ENCODE measurements around the gene TXNDC11.

The TXNDC11 gene

DNA sequence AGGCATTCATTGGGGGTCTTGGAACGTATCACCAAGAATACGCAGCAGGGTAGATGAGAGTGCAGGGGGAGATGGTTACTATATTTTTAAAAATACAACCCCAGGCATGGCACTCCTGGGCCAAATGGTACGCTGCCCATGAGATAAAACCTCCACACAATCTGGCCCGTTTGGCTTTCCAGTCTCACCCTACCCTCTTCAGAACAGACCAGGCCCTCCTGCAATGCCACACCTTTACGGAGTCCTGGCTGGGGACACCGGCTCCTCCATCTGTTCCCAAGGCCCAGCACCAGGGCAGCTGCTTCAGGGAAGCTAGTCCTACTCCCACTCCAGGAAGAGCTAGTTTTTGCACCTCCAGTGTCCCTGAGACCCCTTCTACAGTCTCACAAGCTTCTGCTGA lies 50.0 kb downstream of the TXNDC11 start:
- TF ChIP-seq, protein P1, sequence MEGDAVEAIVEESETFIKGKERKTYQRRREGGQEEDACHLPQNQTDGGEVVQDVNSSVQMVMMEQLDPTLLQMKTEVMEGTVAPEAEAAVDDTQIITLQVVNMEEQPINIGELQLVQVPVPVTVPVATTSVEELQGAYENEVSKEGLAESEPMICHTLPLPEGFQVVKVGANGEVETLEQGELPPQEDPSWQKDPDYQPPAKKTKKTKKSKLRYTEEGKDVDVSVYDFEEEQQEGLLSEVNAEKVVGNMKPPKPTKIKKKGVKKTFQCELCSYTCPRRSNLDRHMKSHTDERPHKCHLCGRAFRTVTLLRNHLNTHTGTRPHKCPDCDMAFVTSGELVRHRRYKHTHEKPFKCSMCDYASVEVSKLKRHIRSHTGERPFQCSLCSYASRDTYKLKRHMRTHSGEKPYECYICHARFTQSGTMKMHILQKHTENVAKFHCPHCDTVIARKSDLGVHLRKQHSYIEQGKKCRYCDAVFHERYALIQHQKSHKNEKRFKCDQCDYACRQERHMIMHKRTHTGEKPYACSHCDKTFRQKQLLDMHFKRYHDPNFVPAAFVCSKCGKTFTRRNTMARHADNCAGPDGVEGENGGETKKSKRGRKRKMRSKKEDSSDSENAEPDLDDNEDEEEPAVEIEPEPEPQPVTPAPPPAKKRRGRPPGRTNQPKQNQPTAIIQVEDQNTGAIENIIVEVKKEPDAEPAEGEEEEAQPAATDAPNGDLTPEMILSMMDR (IDR thresholded peaks at IDR 0.05; ENCODE audit: low read depth, low read length), result no peak
- H3K4me3 ChIP-seq (ENCODE audit: low read depth, low read length), result no peak overlapping the region

DNA sequence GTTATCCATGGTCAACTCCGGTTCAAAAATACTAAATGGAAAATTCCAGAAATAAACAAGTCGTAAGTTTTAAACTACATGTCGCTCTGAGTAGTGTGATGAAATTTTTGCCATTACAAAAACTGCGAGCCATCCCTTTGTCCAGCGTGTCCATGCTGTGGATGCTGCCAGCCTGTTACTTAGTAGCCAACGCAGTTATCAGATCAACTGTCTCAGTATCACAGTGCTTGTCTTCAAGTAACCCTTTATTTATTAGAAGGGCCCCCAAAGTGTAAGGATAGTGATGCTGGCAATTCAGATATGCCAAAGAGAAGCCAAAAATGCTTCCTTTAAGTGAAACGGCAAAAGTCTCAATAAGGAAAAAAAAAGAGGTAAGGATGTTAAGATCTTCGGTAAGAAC lies 50.5 kb downstream of the TXNDC11 start:
- TF ChIP-seq, protein P1 (IDR thresholded peaks at IDR 0.05; ENCODE audit: low read depth, low read length), result no peak
- H3K4me3 ChIP-seq (ENCODE audit: low read depth, low read length), result no peak overlapping the region

GRCh38 chr16:11691771-11692170 lies 50.9 kb downstream of the TXNDC11 start:
- TF ChIP-seq, protein P1 (IDR thresholded peaks at IDR 0.05; ENCODE audit: low read depth, low read length), result no peak
- H3K4me3 ChIP-seq (ENCODE audit: low read depth, low read length), result no peak overlapping the region

DNA sequence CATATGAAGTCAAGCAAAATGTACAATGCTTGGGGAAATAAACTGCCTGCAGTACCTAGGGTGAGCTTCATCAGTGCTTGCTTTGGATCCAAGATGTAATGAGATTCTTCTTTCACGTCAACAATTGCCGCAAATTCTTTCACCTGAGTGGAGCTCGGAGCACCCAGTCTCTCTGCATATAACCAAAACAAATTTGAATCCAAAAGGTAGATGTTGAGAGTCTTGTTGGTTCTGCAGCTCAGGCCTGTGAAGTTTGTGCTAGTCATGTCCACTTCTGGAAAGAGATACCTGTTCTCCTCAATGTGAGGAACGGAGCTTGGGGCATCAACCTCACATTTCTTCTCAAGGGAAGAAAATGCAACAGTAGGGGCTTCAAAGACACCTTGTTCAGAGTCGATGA lies 51.4 kb downstream of the TXNDC11 start:
- H3K4me3 ChIP-seq (ENCODE audit: low read depth, low read length), result no peak overlapping the region
- TF ChIP-seq, protein P1 (IDR thresholded peaks at IDR 0.05; ENCODE audit: low read depth, low read length), result no peak

DNA sequence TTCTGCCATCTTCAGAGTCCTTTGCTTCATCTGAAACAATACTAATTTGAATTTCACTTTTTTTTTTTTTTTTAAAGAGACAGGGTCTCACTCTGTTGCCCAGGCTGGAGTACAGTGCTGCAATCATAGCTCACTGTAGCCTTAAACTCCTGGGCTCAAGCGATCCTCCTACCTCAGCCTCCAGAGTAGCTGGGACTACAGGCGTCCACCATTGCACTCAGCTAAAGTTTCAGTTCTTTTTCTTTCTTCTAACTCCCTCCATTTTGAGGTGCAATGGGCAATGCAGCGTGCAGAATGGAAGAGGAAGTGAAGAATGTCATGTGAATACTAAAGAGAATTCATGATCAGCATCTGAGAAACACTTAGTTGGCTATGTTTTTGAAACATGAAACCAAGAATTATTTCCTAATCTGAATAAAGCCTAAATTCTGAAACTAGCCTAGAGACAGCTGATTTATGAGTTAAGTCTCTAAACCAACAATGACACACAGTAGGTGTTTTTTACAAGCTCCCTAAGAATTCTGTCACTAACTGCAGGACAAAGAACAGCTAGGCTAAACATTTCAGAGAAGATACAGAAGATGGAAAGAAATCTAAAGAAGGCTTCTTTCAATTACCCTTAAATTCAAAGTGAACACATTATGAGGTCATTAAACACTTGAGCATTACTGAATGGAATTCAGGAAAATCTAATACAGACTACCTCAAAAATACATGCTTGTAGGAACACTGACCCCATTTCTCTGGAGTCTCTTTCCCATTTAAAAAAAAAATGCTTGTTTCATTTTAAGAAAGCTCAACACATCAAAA lies 53.4 kb downstream of the TXNDC11 start:
- H3K4me3 ChIP-seq (ENCODE audit: low read depth, low read length), result no peak overlapping the region
- TF ChIP-seq, protein P1 (IDR thresholded peaks at IDR 0.05; ENCODE audit: low read depth, low read length), result no peak

DNA sequence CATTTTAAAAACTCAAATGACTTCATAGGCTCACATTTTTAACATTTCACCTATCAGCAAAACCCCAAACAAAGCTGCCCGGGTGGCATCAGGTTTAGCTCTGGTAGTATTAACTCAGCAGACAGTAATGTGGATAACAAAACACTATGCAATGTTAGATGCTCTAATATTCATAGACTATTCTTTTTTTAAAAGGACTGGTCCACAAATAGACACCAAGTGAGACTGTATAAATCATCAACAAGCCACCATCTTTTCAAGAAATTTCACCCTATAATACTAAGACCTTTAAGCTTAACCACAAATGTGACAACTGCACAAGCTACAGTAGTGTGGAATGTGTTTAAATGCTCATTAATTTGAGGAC lies 54.2 kb downstream of the TXNDC11 start:
- TF ChIP-seq, protein P1 (IDR thresholded peaks at IDR 0.05; ENCODE audit: low read depth, low read length), result no peak
- H3K4me3 ChIP-seq (ENCODE audit: low read depth, low read length), result no peak overlapping the region

GRCh38 chr16:11687601-11688519 lies 54.8 kb downstream of the TXNDC11 start:
- no peak overlapping the region for H3K4me3 ChIP-seq (ENCODE audit: low read depth, low read length)
- TF ChIP-seq, protein P1 (IDR thresholded peaks at IDR 0.05; ENCODE audit: low read depth, low read length), result no peak
